Measurements from ENCODE around the gene EFNB2.

Gene EFNB2

GRCh38 chr13:106453101-106453500 is 82.4 kb downstream of the EFNB2 start:
- no peak for DNase-seq (ENCODE audit: low spot score)
- POLR2A ChIA-PET (ENCODE audit: low non-redundant PET), result no interaction called here
- no peak overlapping the region for H3K27ac ChIP-seq
- TF ChIP-seq CTCF (conservative IDR thresholded peaks at IDR 0.05; ENCODE audit: low read depth), result no peak
- CTCF ChIA-PET, result interaction anchor here (0.6 kb wide), 2 partner anchors 12 to 1576 kb away, joined by 3 to 4 read pairs; no protein-coding TSS in a partner anchor

GRCh38 chr13:106450991-106451390 is 84.5 kb downstream of the EFNB2 start:
- POLR2A ChIA-PET (ENCODE audit: low non-redundant PET), result no interaction called here
- H3K27ac ChIP-seq, result no peak overlapping the region
- DNase-seq (ENCODE audit: low spot score), result no peak
- CTCF ChIA-PET, result no interaction called here
- no peak for TF ChIP-seq CTCF (conservative IDR thresholded peaks at IDR 0.05; ENCODE audit: low read depth)

DNA sequence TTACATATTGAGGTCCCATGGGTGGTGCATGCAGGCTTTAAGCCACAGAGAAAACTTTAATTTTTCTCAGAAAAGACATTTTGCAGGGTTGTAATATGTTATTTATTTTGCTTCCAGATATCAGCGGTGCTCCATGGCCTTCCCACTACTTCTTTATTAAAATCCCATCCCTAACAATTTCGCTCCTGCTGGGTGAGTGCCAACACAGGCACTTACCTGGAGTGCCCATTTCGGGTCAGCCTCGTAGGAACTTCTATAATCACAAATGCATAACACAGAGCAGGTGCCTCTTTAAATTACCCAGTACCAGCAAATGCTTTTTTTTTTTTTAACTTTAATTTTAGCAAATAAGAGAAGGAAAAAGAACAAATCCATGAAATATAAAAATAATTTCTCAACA is 86.4 kb downstream of the EFNB2 start:
- POLR2A ChIA-PET (ENCODE audit: low non-redundant PET), result no interaction called here
- TF ChIP-seq CTCF (conservative IDR thresholded peaks at IDR 0.05; ENCODE audit: low read depth), result no peak

DNA sequence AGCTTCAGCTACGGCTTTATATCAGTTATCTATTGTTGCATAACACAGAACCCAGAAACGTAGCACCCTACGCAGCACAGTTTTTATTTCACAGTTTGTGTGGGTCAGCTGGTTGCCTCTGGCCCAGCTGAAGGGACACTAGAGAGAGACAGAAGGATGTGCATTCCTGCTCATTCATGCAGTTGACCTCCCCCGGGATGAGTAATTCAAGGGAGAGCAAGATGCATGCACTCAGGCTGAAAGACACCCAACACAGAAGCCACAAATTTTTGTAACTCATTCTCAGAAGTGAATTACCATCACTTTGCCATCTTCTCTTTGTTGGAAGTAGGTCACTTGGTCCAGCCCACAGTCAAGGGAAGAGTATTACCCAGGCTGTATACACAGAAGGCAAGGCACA is 89.5 kb downstream of the EFNB2 start:
- no peak overlapping the region for H3K27ac ChIP-seq
- no peak for TF ChIP-seq CTCF (conservative IDR thresholded peaks at IDR 0.05; ENCODE audit: low read depth)
- DNase-seq (ENCODE audit: low spot score), result no peak
- CTCF ChIA-PET, result no interaction called here
- POLR2A ChIA-PET (ENCODE audit: low non-redundant PET), result no interaction called here

More for the DNA sequence above, 86.4 kb downstream of the EFNB2 start:
- H3K27ac ChIP-seq, result no peak overlapping the region
- DNase-seq (ENCODE audit: low spot score), result no peak
- CTCF ChIA-PET, result no interaction called here

DNA sequence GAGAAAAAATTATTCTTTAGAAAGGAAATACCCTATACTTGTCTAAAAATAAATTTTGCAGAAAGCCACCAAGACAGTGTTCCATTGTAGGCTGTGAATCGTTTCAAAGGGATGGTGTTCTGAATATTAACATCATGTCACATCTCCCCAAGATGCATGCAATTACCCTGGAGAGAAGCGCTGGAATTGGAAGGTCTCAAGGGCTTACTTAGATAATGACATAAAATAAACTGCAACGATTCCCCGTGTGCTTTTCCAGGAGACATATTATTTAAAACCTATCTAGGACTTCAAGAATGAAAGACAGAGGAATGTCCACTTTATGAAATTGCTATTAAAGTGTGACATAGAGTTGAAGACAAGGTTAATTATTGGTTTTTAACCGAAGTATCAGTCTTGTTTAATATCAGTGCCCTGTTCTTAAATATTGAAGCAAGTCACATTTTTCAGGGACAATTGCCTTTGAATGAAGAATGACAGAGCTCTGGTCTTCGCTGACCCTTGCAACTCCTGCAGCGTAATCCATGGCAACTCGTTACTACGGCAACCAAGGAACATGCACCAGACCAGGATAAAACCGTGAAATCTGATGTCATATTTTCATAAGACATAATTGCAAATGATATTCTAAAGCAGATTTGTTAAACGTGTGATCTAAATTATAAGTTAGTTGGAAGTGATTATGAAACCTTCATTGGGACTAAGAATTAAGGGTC is 91.7 kb downstream of the EFNB2 start:
- CTCF ChIA-PET, result no interaction called here
- no peak overlapping the region for H3K27ac ChIP-seq
- TF ChIP-seq CTCF (conservative IDR thresholded peaks at IDR 0.05; ENCODE audit: low read depth), result no peak
- no peak for DNase-seq (ENCODE audit: low spot score)
- POLR2A ChIA-PET (ENCODE audit: low non-redundant PET), result no interaction called here

DNA sequence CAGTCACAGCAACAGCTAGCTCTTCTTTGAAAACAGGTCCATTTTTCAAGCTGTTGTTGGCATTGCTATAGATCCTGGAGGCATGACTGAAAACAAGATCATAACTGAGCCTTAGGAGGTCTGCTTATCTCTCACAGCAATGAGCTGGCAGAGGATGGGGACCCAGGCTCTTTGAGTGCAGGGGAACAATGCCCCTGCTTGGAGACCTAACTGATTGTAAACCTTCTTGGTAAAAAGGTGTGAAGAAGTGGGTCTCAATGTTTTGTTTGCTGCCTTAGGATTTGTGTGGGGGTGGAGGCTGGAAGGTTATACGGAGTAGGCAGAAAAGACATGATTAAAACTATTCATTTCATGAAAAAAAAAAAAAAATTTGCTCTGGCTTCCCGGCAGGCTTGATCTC is 94.6 kb downstream of the EFNB2 start:
- DNase-seq (ENCODE audit: low spot score), result no peak
- no peak for TF ChIP-seq CTCF (conservative IDR thresholded peaks at IDR 0.05; ENCODE audit: low read depth)
- H3K27ac ChIP-seq, result no peak overlapping the region
- ChIA-PET POLR2A (ENCODE audit: low non-redundant PET) (no interaction called here), CTCF (no interaction called here)

Measured in RWPE1 (cell line).